T follicular helper cell (primary cell): Measurements from ENCODE around the gene HBZ.
"Not testable (repeated sequence)": the region's sequence is repeated elsewhere in the genome, so short reads cannot be mapped to it uniquely, and the experiment has no call there.

Experiments
- DNase-seq: peaks from one replicate; pipeline ENCODE4 v3.0.0-alpha.2; 2020; ENCODE audit warnings: low read depth

Gene HBZ

GRCh38 chr16:179211-180092, 27.0 kb downstream of the HBZ start:
- no peak for DNase-seq

GRCh38 chr16:180101-180675, 27.7 kb downstream of the HBZ start, which contains the start of gene HBQ1:
Gene HBQ1 (plus strand): TSS chr16:180459. CDS start chr16:180487, 28 bp downstream.
- no peak for DNase-seq

GRCh38 chr16:180681-181564, 28.5 kb downstream of the HBZ start:
- DNase-seq = peak; percentile 76

- no peak for DNase-seq
Measured at GRCh38 chr16:181565-182021, 29.1 kb downstream of the HBZ start.

GRCh38 chr16:183005-183404, 30.6 kb downstream of the HBZ start:
- DNase-seq = no peak

- DNase-seq = no peak
Measured at GRCh38 chr16:185213-185612, 32.8 kb downstream of the HBZ start.

- no peak for DNase-seq
Measured at GRCh38 chr16:185691-186090, 33.2 kb downstream of the HBZ start.

- DNase-seq = no peak
Measured at GRCh38 chr16:187330-187729, 34.9 kb downstream of the HBZ start.

GRCh38 chr16:188674-189073, 36.2 kb downstream of the HBZ start:
- no peak for DNase-seq

GRCh38 chr16:189604-190186, 37.3 kb downstream of the HBZ start:
- DNase-seq = no peak

GRCh38 chr16:191831-192230, 39.4 kb downstream of the HBZ start:
- no peak for DNase-seq

GRCh38 chr16:192686-193085, 40.2 kb downstream of the HBZ start:
- no peak for DNase-seq

- no peak for DNase-seq
Measured at GRCh38 chr16:193441-193840, 41.0 kb downstream of the HBZ start.

GRCh38 chr16:194516-194915, 42.1 kb downstream of the HBZ start:
- DNase-seq = no peak

- DNase-seq = no peak
Measured at GRCh38 chr16:200388-200787, 47.9 kb downstream of the HBZ start.

- DNase-seq = no peak
Measured at GRCh38 chr16:203246-203645, 50.8 kb downstream of the HBZ start.

GRCh38 chr16:204046-204445, 51.6 kb downstream of the HBZ start:
- DNase-seq = not testable (repeated sequence)
